Hematopoietic multipotent progenitor cell (in vitro differentiated cells): ENCODE results near the gene SIGLEC7. TPM values are rescaled to one million over a fixed set of nuclear protein-coding genes. Genes with fewer than 3 reads are reported as not detected.
A peak's percentile ranks its signal among the peaks of the same experiment; 100 is the strongest.

Source experiments
- DNase-seq, 3 donors: peaks; one replicate each; pipeline ENCODE4 v3.0.0-alpha.2; 2011 to 2015; ENCODE audit warnings: low read depth in 2 of 3, low spot score in 2 of 3
- total RNA-seq: library from RNA; depleted of rRNA; stranded (reverse); fragments of >200 nt; gene quantifications from one replicate; pipeline ENCODE4 v1.2.3, GENCODE V29; 2012

SIGLEC7 gene
- under 0.01 TPM for total RNA-seq

- DNase-seq: no peak
These were observed at the start of gene SIGLEC7 for GRCh38 chr19:51142119-51142518. TSS of gene SIGLEC7 (plus strand) at chr19:51142301. CDS start at chr19:51142370, 69 bp downstream.

DNA sequence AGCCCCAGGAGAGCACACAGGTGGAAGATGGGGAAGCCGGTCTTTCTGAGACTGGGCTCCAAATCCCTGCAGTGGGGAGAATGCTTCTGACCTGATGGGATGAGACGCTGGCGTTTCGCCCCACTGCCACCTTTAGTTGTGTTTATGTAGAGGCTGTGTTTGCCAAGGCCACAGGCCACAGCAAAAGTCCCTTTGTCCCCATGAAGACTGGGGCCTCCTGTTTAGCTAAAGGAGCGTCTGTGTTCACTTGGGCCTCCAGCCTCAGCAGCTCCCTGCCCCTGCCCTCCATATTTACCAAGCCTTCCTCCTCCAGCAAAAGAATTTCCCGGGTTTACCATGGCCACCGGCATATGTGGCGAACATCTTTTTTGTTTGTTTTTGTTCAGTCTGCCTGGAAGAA, 49.0 kb upstream of the SIGLEC7 start:
- DNase-seq: no peak

DNA sequence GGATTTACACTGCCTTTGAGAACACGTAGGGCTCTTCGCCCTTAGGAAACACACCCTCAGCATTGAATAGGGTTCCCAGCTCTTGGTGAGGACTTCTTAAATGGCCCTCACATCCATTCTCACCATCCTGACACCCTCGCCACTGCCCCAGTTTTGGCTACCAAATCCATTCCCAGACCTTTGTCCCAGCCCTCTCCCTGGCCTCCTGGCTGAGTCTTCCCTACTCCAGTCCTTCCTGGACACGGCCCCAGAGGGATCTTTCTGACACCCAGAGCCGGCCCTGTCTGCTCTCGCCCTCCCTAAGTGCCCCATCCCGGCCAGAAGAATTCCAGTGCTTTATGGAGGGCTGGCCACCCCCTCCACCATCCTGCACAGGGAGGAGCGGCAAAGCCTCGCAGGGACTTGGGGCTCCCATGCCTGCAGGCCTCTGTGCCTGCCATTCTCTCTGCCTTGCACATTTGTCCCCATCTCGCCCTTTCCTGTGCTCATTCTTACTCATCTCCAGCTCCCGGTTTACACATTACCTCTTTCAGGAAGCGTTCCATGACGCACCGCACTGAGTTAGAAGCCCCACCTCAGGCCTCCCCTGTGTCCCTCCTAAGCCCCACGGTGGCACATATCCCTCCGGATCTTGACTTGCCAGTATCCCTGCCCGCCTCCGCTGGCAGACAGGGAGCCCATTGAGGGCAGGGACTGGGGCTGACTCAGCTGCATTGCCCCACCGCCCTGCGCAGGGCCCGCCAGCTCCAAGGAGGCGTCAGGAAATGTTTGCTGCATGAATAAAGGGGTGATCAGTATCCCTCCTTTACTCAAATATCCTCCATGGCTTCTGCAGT, 48.4 kb upstream of the SIGLEC7 start:
- DNase-seq: no peak

DNA sequence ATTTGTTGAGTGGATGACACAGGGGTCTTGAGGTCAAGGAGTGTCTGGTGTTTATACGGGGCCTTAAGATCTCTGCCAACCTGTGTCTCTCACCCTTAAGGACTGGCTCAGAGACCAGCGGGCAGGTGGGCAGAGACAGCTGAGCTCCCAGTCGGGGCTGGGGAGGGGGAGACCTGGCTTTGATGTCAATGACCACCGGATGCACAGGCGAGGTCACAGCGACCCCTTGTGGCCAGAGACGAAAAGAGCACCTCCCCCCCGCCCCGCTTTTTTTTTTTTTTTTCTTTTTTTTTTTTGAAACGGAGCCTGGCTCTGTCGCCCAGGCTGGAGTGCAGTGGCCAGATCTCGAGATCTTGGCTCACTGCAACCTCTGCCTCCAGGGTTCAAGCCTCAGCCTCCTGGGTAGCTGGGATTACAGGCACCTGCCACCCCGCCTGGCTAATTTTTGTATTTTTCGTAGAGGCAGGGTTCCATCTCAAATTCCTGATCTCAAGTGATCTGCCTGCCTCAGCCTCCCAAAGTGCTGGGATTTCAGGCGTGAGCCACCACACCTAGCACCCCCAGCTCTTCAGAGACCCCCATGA, 47.3 kb upstream of the SIGLEC7 start:
- DNase-seq: peak in 2 of 3 donors; percentile 18 to 49

DNA sequence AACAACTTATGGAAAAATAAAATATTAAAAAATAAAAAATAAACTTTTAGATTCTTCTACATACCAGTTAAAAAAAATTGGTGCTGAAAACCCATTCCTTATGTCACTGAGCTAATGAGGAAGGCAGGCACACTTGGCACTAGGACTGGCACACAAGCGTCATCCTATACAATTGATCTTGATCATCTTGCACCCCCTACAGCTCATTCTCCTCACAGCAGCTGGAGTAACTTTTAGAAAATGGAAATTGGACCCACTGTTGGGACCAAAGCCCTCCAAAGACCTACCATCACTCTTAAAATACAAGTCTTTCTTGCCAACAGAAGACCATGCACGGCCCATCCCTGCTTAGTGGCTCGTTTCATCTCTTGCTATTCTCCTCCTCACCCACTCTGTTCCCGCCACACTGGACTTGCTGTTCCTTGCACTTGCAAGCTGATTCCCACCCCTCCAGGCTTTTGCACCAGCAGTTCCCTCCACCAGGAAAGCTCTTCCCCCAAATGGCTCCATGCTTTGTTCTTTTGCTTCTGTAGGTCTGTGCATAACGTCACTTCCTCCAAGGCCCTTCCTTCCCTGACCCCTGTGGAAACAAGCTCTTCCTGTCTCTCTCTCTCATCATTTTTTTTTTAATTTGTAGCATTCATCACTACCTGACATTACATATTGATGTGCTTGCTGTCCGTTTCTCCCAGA, 45.5 kb upstream of the SIGLEC7 start:
- DNase-seq: peak in 1 of 3 donors; percentile 23

GRCh38 chr19:51097166-51097738, 44.8 kb upstream of the SIGLEC7 start:
- DNase-seq: peak; percentile 35 to 51 (median 44)

GRCh38 chr19:51097796-51098195, 44.3 kb upstream of the SIGLEC7 start:
- no peak for DNase-seq

- peak in 2 of 3 donors; percentile 45 to 57 for DNase-seq
These were observed 43.6 kb upstream of the SIGLEC7 start for GRCh38 chr19:51098365-51099046.

- DNase-seq: no peak
These were observed 43.1 kb upstream of the SIGLEC7 start for GRCh38 chr19:51099047-51099382.

GRCh38 chr19:51100601-51101000, 41.5 kb upstream of the SIGLEC7 start:
- no peak for DNase-seq

DNA sequence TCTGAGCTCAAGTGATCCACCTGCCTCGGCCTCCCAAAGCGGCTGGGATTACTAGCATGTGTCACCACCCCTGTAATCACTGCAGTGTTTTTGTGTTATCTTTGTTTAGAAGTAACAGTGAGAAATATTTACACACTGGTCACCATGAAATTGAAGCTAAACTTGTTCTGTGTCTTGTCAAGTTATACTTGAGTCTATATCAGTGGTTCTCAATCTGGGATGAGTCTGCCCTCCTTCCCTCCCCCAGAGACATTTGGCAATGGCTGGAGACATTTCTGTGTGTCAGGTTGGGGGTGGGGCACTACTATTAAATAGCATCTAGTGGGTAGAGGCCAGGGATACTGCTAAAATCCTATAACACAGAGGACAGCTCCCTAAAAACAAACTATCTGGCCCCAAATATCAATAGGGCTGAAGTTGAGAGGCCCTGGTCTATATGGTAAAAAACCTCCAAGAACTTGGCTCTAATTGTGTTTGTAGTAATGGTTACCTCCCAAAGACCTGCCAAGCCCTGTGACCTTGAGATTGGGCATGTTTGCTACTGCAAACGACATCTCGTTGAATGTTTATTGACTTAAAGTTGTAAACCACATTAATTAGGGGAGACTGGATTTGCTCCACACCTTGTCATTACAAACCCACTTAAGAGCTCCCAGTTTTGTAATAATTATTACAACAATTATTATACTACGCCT, 40.8 kb upstream of the SIGLEC7 start:
- no peak for DNase-seq

DNA sequence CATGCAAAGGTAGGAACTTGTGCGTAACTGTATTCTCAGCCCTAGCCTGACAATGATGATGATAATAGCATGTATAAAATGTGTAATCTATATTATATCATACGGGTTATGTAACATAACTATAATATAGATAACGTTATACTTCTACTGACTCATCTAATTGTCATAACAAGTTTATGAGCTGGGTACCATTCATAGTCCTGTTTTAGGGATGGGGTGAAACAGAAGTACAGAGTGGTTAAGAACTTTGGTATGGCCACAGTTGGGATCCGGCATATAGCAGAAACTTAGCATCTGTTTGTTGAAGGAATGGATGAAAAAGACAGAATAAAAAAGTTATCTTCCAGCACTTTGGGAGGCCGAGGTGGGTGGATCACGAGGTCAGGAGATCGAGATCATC, 39.1 kb upstream of the SIGLEC7 start:
- DNase-seq: no peak

GRCh38 chr19:51103926-51104341, 38.2 kb upstream of the SIGLEC7 start:
- DNase-seq: no peak

- DNase-seq: no peak
These were observed 34.6 kb upstream of the SIGLEC7 start for GRCh38 chr19:51107406-51108065.

DNA sequence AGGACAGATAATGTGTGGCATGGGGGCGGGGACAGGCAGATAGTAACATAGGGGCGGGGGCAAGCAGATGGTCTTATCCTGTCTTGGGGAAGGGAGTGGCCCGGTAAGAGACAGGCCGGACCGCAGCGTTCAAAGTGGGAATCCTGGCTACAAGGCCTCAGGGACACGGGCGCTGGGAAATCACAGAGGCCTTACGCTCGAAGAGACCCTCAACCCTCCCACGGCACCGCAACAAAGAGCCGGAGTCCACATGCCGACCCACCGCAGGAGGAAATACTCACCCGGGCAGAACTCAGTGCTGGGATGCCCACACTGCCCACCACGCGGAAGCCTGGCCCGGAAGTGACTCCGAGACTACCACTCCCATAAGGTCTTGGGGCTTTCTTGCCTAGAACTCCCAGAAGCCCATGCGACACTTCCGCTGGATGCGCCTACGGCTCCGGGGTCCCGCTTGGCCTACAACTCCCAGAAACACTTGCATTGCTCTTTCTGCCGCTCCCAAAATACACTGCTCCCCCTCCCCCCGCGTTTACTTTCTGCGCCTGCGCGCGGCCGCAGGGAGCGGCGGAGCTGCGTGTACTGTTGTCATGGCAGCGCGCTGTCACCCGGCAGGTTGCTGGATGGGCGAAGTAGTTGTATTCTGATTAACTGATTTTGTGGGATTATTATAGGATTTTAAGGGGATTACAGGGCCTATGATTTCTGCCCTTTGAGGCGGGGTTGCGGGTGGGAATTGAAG, 33.9 kb upstream of the SIGLEC7 start, which contains the start of gene CTU1:
Gene CTU1, minus strand, starts transcription at position 344 of the 739 bp plus-strand sequence. CDS start 3,840 bp downstream, outside the sequence.
- DNase-seq: peak; percentile 97 to 99 (median 99)

DNA sequence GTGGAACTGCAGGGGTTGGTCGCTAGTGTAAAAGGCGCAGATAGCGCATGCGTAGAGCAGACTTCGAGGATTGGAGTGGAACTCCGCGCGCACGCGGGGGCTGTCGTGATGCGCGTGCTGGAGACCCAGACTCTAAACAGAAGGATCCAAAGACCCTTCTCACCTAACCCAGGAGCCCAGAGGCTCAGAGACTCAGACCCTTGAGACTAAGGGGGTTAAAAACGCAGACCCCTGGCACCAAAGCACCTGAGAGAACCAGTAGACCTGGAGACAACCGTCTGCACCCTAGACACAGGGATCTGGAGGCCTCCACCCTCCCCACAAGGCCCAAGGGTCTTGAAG, 33.3 kb upstream of the SIGLEC7 start:
- no peak for DNase-seq

- DNase-seq: no peak
These were observed 31.5 kb upstream of the SIGLEC7 start for GRCh38 chr19:51110666-51110971.

- DNase-seq: no peak
These were observed 30.5 kb upstream of the SIGLEC7 start for GRCh38 chr19:51111606-51112005.

DNA sequence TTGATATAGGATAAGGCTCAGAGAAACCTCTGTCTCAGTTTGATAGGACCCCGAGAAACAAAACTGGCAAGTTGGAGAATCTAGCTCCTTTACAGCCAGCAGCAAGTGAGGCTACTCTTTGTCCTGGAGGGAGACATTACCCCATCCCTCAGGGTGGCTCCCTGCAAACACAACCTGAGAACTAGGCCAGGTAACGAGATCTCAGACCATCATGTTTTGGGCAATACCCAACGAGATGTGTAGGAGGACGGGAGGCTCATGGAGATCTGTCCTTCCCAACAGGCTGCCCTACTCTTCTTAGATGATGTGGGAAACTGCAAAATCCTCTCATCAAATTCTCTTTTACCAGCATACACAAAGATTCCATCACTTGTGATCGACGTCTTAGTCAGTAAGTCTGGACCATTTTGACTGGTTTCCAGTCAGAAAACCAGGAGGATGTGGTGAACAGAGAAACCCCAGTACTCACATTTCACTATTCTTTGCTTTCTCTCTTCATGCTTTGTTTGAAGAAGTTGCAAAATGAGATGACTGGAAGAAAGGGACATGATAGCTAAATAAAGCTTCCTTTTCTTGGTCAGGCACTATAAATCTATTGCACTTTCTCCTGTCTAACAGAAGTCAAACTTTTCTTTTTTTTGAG, 27.9 kb upstream of the SIGLEC7 start:
- DNase-seq: peak in 1 of 3 donors; percentile 36
